ENCODE results near the gene BPIFB3.

DNA sequence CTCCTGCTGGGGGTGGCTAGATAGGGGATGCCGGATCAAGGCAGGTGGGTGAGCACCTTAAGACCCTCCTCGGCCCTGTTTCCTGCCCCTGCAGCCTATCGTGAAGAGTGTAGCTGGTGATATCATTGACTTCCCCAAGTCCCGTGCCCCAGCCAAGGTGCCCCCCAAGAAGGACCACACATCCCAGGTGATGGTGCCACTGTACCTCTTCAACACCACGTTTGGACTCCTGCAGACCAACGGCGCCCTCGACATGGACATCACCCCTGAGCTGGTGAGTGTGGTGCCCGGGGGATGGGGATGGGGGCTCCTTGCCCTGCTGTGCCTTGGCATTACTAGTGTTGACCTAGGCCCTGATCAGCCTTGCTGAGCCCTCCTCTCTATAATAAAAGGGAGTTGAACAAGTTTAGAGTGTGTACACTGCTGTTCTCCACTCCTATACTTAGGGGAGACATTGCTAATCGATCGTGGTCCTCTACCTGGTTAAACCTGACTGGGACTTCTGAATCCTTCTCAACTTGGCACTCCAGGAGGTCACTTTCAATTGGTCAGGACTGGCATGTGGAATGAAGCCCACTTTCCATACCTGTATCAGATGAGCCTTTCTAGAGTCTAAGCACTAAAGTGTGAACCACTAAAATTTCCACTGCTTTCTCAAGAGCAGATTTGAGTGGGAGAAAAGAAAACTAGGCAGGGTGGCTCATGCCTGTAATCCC is 11.0 kb downstream of the BPIFB3 start:
- TF ChIP-seq, protein P1, sequence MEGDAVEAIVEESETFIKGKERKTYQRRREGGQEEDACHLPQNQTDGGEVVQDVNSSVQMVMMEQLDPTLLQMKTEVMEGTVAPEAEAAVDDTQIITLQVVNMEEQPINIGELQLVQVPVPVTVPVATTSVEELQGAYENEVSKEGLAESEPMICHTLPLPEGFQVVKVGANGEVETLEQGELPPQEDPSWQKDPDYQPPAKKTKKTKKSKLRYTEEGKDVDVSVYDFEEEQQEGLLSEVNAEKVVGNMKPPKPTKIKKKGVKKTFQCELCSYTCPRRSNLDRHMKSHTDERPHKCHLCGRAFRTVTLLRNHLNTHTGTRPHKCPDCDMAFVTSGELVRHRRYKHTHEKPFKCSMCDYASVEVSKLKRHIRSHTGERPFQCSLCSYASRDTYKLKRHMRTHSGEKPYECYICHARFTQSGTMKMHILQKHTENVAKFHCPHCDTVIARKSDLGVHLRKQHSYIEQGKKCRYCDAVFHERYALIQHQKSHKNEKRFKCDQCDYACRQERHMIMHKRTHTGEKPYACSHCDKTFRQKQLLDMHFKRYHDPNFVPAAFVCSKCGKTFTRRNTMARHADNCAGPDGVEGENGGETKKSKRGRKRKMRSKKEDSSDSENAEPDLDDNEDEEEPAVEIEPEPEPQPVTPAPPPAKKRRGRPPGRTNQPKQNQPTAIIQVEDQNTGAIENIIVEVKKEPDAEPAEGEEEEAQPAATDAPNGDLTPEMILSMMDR (IDR thresholded peaks at IDR 0.05), result no peak
- TF ChIP-seq POLR2A (IDR thresholded peaks at IDR 0.05; ENCODE audit: low read depth), result no peak
